Measurements from ENCODE around the gene C5orf46.
A peak's percentile ranks its signal among the peaks of the same experiment; 100 is the strongest.

Gene C5orf46

DNA sequence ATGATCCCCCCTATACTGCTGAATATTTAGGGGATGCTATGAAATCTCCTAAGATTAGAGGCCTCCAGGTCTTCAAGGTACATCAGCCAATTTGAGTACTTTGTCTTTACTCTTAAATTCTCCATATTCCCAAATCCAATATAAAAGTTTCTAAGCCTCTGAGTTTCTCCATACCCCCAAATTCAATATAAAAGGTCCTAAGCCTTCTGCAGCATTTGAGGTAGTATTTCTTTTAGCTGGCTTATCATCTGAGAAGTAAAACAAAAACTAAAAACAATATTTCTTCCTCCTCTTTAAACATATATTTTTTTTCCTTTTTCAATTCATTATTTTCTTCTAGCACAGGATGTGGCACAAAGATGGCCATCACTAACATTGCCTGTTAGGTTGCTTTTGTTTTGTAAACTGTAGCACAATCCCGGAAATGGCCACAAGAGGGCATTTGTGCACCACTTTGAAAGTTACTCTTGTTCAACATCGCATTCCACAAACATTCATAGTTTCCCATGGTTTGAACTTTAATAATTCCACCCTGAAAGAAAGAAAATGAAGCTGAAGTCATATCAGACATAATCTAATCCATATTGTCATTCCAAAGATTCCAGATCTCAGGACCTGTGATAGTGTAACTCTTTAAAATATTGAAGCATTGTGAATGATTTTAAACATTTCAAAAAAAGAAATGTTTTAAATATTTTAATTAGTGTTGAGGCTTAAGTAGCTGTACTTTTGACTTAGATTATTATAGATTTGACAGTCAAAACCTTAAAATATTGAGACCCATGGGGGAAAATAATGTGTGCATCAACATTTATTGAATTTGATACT, 48.8 kb downstream of the C5orf46 start:
- DNase-seq (ENCODE audit: low spot score), result peak; percentile 65

DNA sequence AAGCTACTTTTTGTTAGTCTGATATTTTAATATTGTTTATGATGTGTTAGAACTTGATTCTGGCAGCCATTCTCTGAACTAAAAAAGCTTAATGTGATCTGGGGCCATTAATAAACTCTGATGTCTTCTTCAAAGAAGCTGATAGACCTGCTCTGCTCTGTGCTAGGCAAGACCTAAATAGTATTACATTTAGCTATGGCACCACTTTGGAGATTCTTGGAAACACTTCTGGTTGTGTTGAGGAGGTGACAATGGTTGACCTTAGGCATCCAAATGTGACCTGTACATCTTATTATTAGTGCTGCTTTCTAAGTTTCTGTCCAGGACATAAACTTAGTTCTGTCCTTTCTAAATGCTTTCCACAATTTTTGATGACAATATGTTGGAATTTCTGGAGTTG, 49.5 kb downstream of the C5orf46 start:
- no peak for DNase-seq (ENCODE audit: low spot score)

DNA sequence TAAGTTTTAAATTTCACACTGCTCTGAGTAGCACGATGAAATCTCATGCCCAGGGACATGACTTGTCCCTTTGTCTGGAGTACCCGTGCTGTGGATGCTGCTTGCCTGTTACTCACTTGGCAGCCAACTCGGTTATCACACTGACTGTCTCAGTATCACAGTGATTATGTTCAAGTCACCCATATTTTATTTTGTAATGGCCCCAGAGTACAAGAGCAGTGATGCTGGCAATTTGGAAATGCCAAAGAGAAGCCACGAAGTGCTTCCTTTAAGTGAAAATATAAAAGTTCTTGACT, 50.6 kb downstream of the C5orf46 start:
- no peak for DNase-seq (ENCODE audit: low spot score)

DNA sequence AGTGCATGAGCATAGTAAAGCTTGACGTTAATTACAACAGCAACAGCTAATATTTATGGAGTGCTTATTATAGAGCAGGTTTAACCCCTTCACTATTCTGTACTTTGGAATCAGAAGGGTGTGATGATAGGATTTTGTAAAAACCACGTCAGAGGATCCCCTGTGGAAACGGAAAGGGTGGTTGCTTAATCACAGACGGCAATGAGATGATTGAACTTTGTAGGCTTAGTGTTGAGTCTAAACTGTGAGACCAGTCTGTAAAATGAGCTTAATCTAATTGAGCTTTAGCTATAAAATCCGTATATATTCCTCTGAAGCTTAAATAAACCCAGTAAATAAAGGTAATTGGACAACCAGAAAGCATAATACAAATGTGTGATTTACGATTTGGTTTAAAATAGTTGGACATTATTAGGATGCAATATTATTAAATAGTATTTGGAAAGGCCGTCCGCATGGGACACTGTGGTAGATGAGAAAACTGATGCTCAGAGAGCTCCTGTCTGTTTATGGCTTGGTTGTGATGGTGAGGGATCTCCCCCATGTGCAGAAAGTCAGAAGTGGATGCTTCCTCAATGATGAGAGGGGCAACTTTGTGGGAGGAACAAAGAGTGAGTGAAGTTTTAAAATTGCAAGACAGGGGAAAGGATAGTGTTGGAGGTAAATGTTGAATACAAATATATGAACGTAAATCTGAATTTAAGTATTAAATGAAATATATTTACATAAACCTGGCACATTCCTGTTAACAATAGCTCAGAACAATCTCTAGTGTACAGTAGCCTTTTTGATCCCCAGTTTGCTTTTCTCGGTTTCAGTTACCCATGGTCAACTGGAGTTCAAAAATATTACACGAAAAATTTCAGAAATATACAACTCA, 51.2 kb downstream of the C5orf46 start:
- DNase-seq (ENCODE audit: low spot score), result no peak

DNA sequence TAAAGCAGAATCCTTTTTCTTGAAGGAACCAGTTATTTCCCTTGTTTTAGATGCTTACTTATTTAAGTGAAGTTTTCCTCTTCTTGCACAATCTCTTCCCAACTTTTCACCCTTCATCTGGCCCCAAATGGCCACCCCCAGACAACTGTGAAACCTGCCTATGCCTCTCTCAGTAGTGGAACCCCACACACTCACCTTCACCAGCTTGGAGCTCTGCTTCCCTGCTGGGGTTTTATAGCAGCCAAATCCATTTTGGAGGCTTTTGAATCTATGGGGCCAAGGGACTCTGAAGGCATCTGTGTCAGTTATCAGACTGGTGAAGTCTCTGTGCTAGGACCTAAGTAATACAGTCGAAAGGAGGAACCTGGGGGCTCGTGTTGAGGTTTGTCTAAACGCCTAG, 52.0 kb downstream of the C5orf46 start:
- no peak for DNase-seq (ENCODE audit: low spot score)

DNA sequence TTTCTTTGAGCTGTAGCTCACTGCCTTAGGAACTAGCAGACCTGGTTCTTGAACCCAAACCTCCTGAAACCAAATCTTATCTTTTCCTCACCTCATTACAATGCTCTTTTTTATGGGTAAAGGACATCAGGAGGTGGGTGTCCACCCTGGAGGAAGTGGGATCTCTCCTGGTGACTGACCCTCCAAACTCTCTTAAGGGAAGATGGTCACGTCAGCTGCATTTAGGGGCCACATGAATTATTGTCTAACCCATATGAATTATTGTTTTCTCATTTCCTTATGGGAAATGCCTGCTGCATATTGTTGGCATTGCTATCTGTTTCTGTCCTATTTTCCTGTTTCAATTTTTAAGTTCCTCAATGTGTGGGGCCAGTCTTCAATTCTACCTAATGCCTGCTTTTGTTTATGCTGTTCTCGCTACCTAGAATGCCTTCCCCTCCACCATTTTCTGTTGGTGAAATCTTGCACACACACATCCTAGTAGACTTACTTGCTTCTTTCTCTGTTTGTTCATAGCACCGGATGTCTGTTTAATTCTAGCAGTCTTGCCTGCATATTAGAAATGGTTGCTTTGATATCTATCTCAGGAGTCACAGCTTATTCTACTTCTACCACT, 52.9 kb downstream of the C5orf46 start:
- no peak for DNase-seq (ENCODE audit: low spot score)

DNA sequence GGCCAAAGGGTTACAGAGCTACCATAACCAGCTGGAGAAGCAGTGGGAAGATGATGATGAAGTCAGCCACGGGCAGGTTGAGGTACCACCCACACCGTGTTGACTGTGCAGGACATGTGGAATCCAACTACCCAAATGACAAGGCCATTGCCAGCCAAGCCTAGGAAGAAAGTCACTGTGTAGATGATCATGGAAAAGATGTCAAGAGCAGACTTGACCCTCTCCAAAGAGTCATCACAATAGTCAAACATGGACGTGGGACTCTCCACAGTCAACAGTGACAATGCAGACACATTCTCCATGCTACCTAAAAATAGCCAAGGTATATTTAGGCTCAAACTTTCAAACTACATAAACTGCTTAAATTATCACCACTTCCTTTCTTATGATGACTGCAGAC, 54.0 kb downstream of the C5orf46 start:
- DNase-seq (ENCODE audit: low spot score), result no peak

DNA sequence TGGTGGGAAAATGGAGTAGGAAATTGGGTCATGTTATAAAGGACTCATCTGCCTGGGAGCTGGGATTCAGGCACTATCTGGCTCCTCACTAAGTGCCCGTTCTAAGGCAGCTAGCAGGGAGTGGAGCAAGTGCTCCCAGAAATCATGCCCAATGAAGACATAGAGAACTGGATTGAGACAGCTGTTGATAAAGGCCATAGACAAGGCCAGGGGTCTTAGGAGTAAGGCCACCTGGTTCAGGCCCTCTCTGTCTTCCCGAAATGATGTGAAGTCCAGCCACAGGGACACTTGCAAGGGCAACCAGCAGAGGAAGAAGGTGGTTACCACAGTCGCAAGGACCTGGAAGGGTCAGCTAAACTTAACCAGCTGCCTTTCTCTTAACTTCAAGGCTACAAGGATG, 54.8 kb downstream of the C5orf46 start:
- DNase-seq (ENCODE audit: low spot score), result no peak

DNA sequence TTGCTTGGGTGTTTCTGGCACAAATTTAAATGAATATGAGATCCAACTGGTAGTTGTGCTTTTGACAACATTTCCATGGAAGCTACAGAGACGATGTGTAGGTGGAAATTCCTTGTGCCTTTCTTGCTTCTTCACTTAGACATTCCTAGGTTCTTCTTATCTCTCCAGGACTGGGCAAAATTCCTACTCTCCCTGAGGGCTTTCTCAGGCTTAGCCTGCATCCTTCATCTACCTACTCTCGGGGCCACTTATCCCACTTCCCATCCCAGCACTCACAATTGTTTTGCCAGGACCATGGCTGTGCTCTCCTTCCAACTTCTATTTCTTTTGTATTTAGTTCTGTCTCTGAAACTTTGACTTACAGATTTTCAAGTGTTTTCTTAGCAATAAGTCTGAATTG, 57.1 kb downstream of the C5orf46 start:
- no peak for DNase-seq (ENCODE audit: low spot score)

DNA sequence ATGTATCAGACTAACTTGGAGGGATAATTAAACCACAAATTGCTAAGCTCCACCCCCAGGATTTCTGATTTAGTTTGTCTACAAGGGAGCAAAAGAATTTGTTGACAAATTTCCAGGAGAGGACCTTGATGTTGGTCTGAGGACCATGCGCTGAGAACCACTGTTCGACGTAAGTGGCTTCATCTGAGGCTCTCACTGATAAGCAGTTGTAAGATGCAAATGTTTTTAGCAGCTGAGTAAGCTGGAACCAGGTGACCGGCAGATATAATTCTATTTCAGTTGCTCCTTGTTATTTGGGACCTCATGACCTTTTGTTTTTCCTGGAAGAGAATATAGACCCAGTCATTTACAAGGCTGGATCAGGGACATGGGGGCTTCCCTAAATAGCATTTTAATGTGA, 60.7 kb downstream of the C5orf46 start:
- no peak for DNase-seq (ENCODE audit: low spot score)

DNA sequence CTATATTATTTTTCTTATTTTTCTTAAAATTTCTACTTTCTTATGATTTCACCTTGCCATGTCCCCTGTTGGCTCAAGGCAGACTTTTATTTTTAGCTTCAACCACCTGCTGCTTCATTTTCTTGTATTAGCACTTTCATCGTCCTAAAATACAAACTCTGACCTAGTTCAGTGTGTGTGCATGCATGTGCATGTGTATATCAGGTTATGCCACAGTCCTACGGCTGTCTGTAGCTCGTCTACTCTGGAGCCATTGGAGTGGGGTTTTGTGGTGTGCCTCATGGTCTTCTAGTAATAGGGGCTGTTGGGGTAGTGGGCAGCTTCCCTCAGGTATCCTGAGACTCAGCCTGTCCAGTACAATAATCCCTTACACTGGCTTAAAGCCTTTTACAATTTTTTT, 61.5 kb downstream of the C5orf46 start:
- DNase-seq (ENCODE audit: low spot score), result no peak

DNA sequence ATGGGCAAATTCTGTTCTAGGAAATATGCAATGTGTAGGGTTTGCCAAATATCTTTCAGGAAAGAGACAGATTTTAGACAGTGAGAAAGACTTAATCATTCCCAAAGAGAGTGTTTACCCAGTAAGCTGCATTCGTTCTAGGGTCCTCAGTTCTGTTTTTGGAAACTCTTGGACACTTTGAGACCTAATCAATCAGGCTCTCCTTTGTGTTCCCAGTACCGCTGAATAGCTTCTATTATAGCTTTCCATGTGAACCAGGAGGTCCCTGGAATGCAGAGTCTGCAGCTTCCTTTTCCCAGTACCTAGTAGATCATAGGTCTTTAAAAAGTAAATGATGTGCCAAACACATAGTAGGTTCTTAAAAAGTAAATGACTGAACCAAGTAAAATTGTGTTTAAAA, 63.5 kb downstream of the C5orf46 start:
- no peak for DNase-seq (ENCODE audit: low spot score)
